Loucy (cell line): ENCODE measurements around the gene COL25A1.

Experiments
- CTCF ChIP-seq: fragments of 200-600 bp; sonication (generic); conservative IDR thresholded peaks from 2 replicates; pipeline ENCODE4 v1.5.1; 2014; ENCODE audit warnings: mild to moderate bottlenecking, antibody characterized with exemption, low read length
- EZH2phosphoT487 ChIP-seq: fragments of 200-600 bp; IDR thresholded peaks from 2 replicates; pipeline ENCODE4 v1.6.1; 2018; ENCODE audit warnings: antibody characterized with exemption, mild to moderate bottlenecking, moderate library complexity, borderline replicate concordance

GRCh38 chr4:108893468-108893867 lies 409.0 kb downstream of the COL25A1 start:
- TF ChIP-seq CTCF (no peak), EZH2phosphoT487 (no peak)
